BLaER1 treated with 17β-estradiol and CSF1 and Interleukin-3, amounts not matched to agents 10 nM and 100 nM (cell line): Measurements from ENCODE around the gene ZNF775.

Experiments used
- H3K27ac ChIP-seq, 11 experiments: shearing (Covaris generic); formaldehyde crosslinking; 2 replicates each; pipeline ENCODE4 v1.8.1; 2022
- H3K27me3 ChIP-seq, 11 experiments: shearing (Covaris generic); formaldehyde crosslinking; 2 replicates each; pipeline ENCODE4 v1.8.1; 2022
- H3K36me3 ChIP-seq, 11 experiments: shearing (Covaris generic); formaldehyde crosslinking; 2 replicates each; pipeline ENCODE4 v1.8.1; 2022
- H3K4me1 ChIP-seq, 10 experiments: shearing (Covaris generic); formaldehyde crosslinking; 2 replicates each; pipeline ENCODE4 v1.8.1; 2022
- H3K4me2 ChIP-seq, 11 experiments: shearing (Covaris generic); formaldehyde crosslinking; 2 replicates each; pipeline ENCODE4 v1.8.1; 2022
- H3K4me3 ChIP-seq, 10 experiments: shearing (Covaris generic); formaldehyde crosslinking; 2 replicates each; pipeline ENCODE4 v1.8.1; 2022
- H3K9ac ChIP-seq, 11 experiments: shearing (Covaris generic); formaldehyde crosslinking; 2 replicates each; pipeline ENCODE4 v1.8.1; 2022
- H3K9me3 ChIP-seq, 11 experiments: shearing (Covaris generic); formaldehyde crosslinking; replicated peaks in 1 of 11; 2 replicates each; pipeline ENCODE4 v1.8.1; 2022
- H4K20me1 ChIP-seq, 11 experiments: shearing (Covaris generic); formaldehyde crosslinking; 2 replicates each; pipeline ENCODE4 v1.8.1; 2022
- Cebpa-rat ChIP-seq, 11 experiments: shearing (Covaris generic); IDR thresholded peaks; 2 replicates each; pipeline ENCODE4 v1.8.1; 2022

Gene ZNF775

GRCh38 chr7:150336746-150337145 is 42.4 kb upstream of the ZNF775 start:
- Histone ChIP-seq H3K9ac (no peak overlapping the region), H3K4me1 (peaks cover 0 to 6% (median 0%) of the 10 kb centered on the region in 10 experiments; a peak in 1 of 20 replicates), H4K20me1 (no peaks in the 10 kb centered on the region; a peak in 2 of 22 replicates), H3K27ac (no peak overlapping the region), H3K4me2 (no peak overlapping the region), H3K9me3 (peaks cover 0 to 8% (median 6%) of the 10 kb centered on the region in 11 experiments; a peak in 13 of 22 replicates), H3K27me3 (peaks cover 14 to 30% (median 23%) of the 10 kb centered on the region in 11 experiments), H3K4me3 (no peak overlapping the region), H3K36me3 (no peaks in the 10 kb centered on the region)
- TF ChIP-seq Cebpa-rat (IDR thresholded peaks at IDR 0.05), result no peak

GRCh38 chr7:150337179-150337578 is 42.0 kb upstream of the ZNF775 start:
- H3K27me3 ChIP-seq, result peaks cover 14 to 34% (median 27%) of the 10 kb centered on the region in 11 experiments
- H3K9me3 ChIP-seq, result peaks cover 0 to 12% (median 10%) of the 10 kb centered on the region in 11 experiments; a peak in 15 of 22 replicates

DNA sequence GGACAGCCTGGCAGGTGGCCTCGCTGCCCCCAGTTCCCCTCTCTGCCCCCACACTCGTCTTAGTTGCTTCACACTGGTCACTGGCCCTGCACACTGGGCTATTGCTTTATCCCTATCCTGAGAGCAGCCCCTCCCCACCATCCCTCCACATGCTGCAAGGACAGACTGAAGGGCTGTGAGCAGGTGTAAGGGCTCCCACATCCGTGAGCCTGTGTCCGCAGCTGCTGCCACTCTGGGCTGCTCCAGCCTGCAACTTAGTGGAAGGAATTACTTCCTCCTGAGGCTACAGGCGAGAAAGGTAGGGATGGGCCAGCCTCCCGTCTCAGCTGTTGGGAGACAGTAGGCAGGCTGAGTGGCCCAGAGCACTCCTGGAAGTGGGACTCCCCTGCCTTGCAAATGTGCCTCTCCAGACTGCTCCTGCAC is 41.5 kb upstream of the ZNF775 start:
- Histone ChIP-seq H3K9ac (no peak overlapping the region), H3K27ac (no peak overlapping the region), H3K27me3 (peaks cover 14 to 35% (median 28%) of the 10 kb centered on the region in 11 experiments), H3K36me3 (no peaks in the 10 kb centered on the region), H4K20me1 (no peaks in the 10 kb centered on the region; a peak in 2 of 22 replicates), H3K4me3 (no peak overlapping the region), H3K4me1 (peaks cover 0 to 6% (median 0%) of the 10 kb centered on the region in 10 experiments; a peak in 1 of 20 replicates), H3K4me2 (no peak overlapping the region), H3K9me3 (peaks cover 0 to 17% (median 15%) of the 10 kb centered on the region in 11 experiments; a peak in 17 of 22 replicates)
- TF ChIP-seq Cebpa-rat (IDR thresholded peaks at IDR 0.05), result no peak

More at GRCh38 chr7:150337179-150337578, 42.0 kb upstream of the ZNF775 start:
- H3K27ac ChIP-seq, result no peak overlapping the region
- H3K36me3 ChIP-seq, result no peaks in the 10 kb centered on the region
- peaks cover 0 to 6% (median 0%) of the 10 kb centered on the region in 10 experiments; a peak in 1 of 20 replicates for H3K4me1 ChIP-seq
- no peak overlapping the region for H3K4me3 ChIP-seq
- TF ChIP-seq Cebpa-rat (IDR thresholded peaks at IDR 0.05), result no peak
- H4K20me1 ChIP-seq, result no peaks in the 10 kb centered on the region; a peak in 2 of 22 replicates
- H3K4me2 ChIP-seq, result no peak overlapping the region
- H3K9ac ChIP-seq, result no peak overlapping the region

GRCh38 chr7:150338166-150338829 is 40.8 kb upstream of the ZNF775 start:
- Histone ChIP-seq H3K27ac (no peak overlapping the region), H3K27me3 (peaks cover 14 to 35% (median 28%) of the 10 kb centered on the region in 11 experiments)

DNA sequence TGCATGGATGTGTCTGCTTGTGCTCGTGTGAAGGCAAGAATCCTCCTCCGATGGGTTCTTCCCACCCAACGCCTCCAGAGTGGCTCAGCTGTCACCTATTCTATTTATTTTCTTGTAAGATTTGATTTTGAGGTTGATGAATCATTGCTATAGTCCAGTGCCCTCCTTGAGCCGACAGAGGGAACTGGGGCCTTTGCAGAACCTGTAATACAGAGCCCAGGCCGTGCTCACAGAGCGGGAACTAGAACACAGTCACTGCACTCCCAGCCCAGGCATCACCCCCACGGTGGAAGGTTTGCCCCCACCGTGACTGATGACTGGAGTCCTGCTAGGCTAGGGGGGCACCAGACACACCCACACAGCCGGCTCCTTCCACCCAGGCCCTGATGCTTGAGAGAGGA is 39.7 kb upstream of the ZNF775 start:
- Histone ChIP-seq H3K27ac (no peak overlapping the region), H3K9me3 (peaks cover 16 to 33% (median 31%) of the 10 kb centered on the region in 11 experiments), H3K9ac (no peak overlapping the region), H3K4me3 (no peak overlapping the region), H3K4me1 (peaks cover 0 to 6% (median 0%) of the 10 kb centered on the region in 10 experiments; a peak in 1 of 20 replicates), H3K4me2 (no peak overlapping the region), H3K36me3 (no peaks in the 10 kb centered on the region), H3K27me3 (peaks cover 14 to 35% (median 28%) of the 10 kb centered on the region in 11 experiments), H4K20me1 (no peaks in the 10 kb centered on the region; a peak in 2 of 22 replicates)
- TF ChIP-seq Cebpa-rat (IDR thresholded peaks at IDR 0.05), result no peak

More at GRCh38 chr7:150338166-150338829, 40.8 kb upstream of the ZNF775 start:
- H3K36me3 ChIP-seq, result no peaks in the 10 kb centered on the region
- peaks cover 0 to 6% (median 0%) of the 10 kb centered on the region in 10 experiments; a peak in 1 of 20 replicates for H3K4me1 ChIP-seq
- H4K20me1 ChIP-seq, result no peaks in the 10 kb centered on the region; a peak in 2 of 22 replicates
- TF ChIP-seq Cebpa-rat (IDR thresholded peaks at IDR 0.05), result no peak
- H3K9me3 ChIP-seq, result peaks cover 5 to 23% (median 21%) of the 10 kb centered on the region in 11 experiments
- no peak overlapping the region for H3K4me2 ChIP-seq
- H3K4me3 ChIP-seq, result no peak overlapping the region
- no peak overlapping the region for H3K9ac ChIP-seq

DNA sequence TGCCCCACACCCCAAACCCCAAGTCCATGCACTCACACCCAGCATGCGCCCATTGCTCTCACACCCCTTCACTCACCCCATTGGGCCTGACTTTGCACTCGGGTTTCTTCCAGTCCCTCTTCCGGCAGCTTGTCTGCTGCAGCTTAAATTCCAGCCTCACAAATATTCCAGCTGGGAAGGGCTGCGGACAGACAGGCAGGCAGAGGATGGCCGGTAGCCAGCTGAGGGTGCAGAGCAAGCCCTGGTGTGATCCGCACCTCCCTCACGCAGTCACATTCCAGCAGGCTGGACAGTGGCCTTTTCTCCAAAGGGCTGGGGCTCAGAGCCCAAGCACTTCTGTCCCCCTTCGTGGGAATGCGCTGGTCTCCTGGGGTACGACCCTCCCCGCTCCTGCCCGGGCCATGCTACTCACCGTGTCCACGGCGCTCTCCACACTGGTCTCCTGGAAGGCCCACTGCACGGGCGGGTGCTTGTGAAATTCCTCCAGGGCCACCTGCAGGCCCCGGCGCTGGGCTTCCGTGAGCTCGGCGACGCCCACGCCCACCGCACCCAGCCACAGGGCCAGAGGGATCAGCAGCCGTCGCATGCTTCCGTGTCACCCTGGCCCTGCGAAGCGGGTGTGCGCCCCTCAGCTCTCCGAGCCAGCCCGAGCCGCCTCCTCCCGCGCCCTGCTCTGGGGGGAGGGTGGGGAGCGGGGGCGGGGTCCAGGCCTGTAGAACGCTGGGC is 38.9 kb upstream of the ZNF775 start:
- Histone ChIP-seq H3K9ac (no peak overlapping the region), H3K4me3 (no peak overlapping the region), H3K4me2 (no peak overlapping the region), H4K20me1 (no peaks in the 10 kb centered on the region; a peak in 2 of 22 replicates), H3K27ac (no peak overlapping the region), H3K9me3 (peaks cover 24 to 41% (median 38%) of the 10 kb centered on the region in 11 experiments), H3K27me3 (peaks cover 14 to 35% (median 28%) of the 10 kb centered on the region in 11 experiments), H3K36me3 (no peaks in the 10 kb centered on the region), H3K4me1 (peaks cover 0 to 6% (median 0%) of the 10 kb centered on the region in 10 experiments; a peak in 1 of 20 replicates)
- no peak for TF ChIP-seq Cebpa-rat (IDR thresholded peaks at IDR 0.05)

- H3K9me3 ChIP-seq, result peaks cover 24 to 48% (median 42%) of the 10 kb centered on the region in 11 experiments
- TF ChIP-seq Cebpa-rat (IDR thresholded peaks at IDR 0.05), result no peak
- no peak overlapping the region for H3K4me3 ChIP-seq
- peaks cover 14 to 35% (median 28%) of the 10 kb centered on the region in 11 experiments for H3K27me3 ChIP-seq
- no peaks in the 10 kb centered on the region for H3K36me3 ChIP-seq
- no peak overlapping the region for H3K27ac ChIP-seq
- peaks cover 0 to 6% (median 0%) of the 10 kb centered on the region in 10 experiments; a peak in 1 of 20 replicates for H3K4me1 ChIP-seq
- H3K4me2 ChIP-seq, result no peak overlapping the region
- no peaks in the 10 kb centered on the region; a peak in 2 of 22 replicates for H4K20me1 ChIP-seq
- no peak overlapping the region for H3K9ac ChIP-seq
Measured at GRCh38 chr7:150340875-150341262, 38.3 kb upstream of the ZNF775 start.

GRCh38 chr7:150341263-150342120 is 37.6 kb upstream of the ZNF775 start, which contains the start of gene RARRES2:
TSS of gene RARRES2 (minus strand) at chr7:150341629. CDS start at chr7:150340609, 1,020 bp downstream.
- H3K9ac ChIP-seq, result no peak within 1 kb of the TSS
- no peak within 1 kb of the TSS for H3K27ac ChIP-seq
- no peaks in the 10 kb centered on the region for H3K36me3 ChIP-seq
- peaks cover 14 to 35% (median 28%) of the 10 kb centered on the region in 11 experiments for H3K27me3 ChIP-seq
- H3K4me2 ChIP-seq, result no peak within 1 kb of the TSS
- no peak for TF ChIP-seq Cebpa-rat (IDR thresholded peaks at IDR 0.05)
- no peaks in the 10 kb centered on the region; a peak in 2 of 22 replicates for H4K20me1 ChIP-seq
- H3K9me3 ChIP-seq, result peaks cover 25 to 53% (median 44%) of the 10 kb centered on the region in 11 experiments
- no peak within 1 kb of the TSS for H3K4me3 ChIP-seq
- peaks cover 0 to 6% (median 0%) of the 10 kb centered on the region in 10 experiments; a peak in 1 of 20 replicates for H3K4me1 ChIP-seq
